ENCODE measurements around the gene FEN1.

The FEN1 gene

DNA sequence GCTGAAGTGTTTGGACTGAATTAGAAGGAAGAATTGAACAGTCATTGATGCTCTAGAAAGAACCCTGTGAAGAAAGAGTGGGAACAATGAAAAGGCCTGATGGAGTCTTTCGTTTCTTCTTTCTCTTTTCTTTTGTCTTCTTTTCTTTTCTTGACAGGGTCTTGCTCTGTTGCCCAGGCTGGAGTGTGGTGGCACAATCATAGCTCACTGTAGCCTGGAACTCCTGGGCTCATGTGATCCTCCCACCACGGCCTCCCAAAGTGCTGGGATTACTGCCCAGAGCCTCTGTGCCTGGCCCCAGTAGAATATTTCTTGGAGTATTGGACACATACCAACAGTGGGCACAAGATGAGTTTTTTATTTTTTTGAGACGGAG lies 1.1 kb downstream of the FEN1 start:
- Histone ChIP-seq H3K36me3 (ENCODE audit: control insufficient read depth in 5 of 5, insufficient read depth in 5 of 5, low read length in 5 of 5) (peaks cover 0 to 29% (median 23%) of the 10 kb centered on the region in 5 donors), H3K27ac (ENCODE audit: low read depth, low read length) (no peak overlapping the region), H3K9me3 (ENCODE audit: control insufficient read depth in 5 of 5, low read length in 5 of 5) (no peaks in the 10 kb centered on the region), H3K4me1 (ENCODE audit: control insufficient read depth in 5 of 5, insufficient read depth in 5 of 5, low read length in 5 of 5) (peaks cover 0 to 30% (median 19%) of the 10 kb centered on the region in 5 donors), H3K9ac (ENCODE audit: low read length in 5 of 5) (peak overlapping the region in 3 of 5 donors; percentile 81 to 93 (median 92)), H3K27me3 (ENCODE audit: control insufficient read depth in 5 of 5, insufficient read depth in 4 of 5, low read length in 5 of 5) (no peaks in the 10 kb centered on the region), H3K4me3 (ENCODE audit: low read depth in 1 of 5, low read length in 5 of 5) (no peak overlapping the region)

DNA sequence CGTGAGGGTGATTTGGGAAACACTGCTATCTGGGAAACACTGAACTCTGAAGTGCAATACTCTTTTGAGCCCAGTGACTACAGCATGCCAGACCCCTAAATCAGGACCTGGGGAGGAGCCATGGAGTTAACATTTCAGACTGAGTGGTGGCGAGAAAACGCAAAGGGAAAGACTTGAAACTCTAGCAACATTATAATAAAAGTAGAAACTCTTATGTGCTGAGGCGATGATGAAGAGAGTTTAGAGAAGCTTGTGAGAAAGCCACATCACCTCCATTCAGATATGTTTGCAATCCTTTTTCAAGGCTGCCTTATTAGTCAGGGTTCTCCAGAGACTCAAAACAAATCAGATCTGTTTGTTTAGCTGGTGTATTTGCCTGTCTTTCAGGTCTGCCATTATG lies 1.9 kb downstream of the FEN1 start:
- no peak overlapping the region for H3K9ac ChIP-seq (ENCODE audit: low read length in 5 of 5)
- peaks cover 0 to 30% (median 19%) of the 10 kb centered on the region in 5 donors for H3K4me1 ChIP-seq (ENCODE audit: control insufficient read depth in 5 of 5, insufficient read depth in 5 of 5, low read length in 5 of 5)
- no peak overlapping the region for H3K4me3 ChIP-seq (ENCODE audit: low read depth in 1 of 5, low read length in 5 of 5)
- H3K27ac ChIP-seq (ENCODE audit: low read depth, low read length): no peak overlapping the region
- no peaks in the 10 kb centered on the region for H3K27me3 ChIP-seq (ENCODE audit: control insufficient read depth in 5 of 5, insufficient read depth in 4 of 5, low read length in 5 of 5)
- no peaks in the 10 kb centered on the region for H3K9me3 ChIP-seq (ENCODE audit: control insufficient read depth in 5 of 5, low read length in 5 of 5)
- peaks cover 0 to 21% (median 16%) of the 10 kb centered on the region in 5 donors for H3K36me3 ChIP-seq (ENCODE audit: control insufficient read depth in 5 of 5, insufficient read depth in 5 of 5, low read length in 5 of 5)

DNA sequence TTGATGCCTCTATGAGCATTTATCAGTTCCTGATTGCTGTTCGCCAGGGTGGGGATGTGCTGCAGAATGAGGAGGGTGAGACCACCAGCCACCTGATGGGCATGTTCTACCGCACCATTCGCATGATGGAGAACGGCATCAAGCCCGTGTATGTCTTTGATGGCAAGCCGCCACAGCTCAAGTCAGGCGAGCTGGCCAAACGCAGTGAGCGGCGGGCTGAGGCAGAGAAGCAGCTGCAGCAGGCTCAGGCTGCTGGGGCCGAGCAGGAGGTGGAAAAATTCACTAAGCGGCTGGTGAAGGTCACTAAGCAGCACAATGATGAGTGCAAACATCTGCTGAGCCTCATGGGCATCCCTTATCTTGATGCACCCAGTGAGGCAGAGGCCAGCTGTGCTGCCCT lies 2.7 kb downstream of the FEN1 start:
- H3K9me3 ChIP-seq (ENCODE audit: control insufficient read depth in 5 of 5, low read length in 5 of 5): no peaks in the 10 kb centered on the region
- H3K27ac ChIP-seq (ENCODE audit: low read depth, low read length): no peak overlapping the region
- H3K36me3 ChIP-seq (ENCODE audit: control insufficient read depth in 5 of 5, insufficient read depth in 5 of 5, low read length in 5 of 5): peaks cover 0 to 13% (median 7%) of the 10 kb centered on the region in 5 donors
- no peak overlapping the region for H3K4me3 ChIP-seq (ENCODE audit: low read depth in 1 of 5, low read length in 5 of 5)
- H3K27me3 ChIP-seq (ENCODE audit: control insufficient read depth in 5 of 5, insufficient read depth in 4 of 5, low read length in 5 of 5): no peaks in the 10 kb centered on the region
- H3K9ac ChIP-seq (ENCODE audit: low read length in 5 of 5): no peak overlapping the region
- peaks cover 0 to 30% (median 19%) of the 10 kb centered on the region in 5 donors for H3K4me1 ChIP-seq (ENCODE audit: control insufficient read depth in 5 of 5, insufficient read depth in 5 of 5, low read length in 5 of 5)

- Histone ChIP-seq H3K36me3 (ENCODE audit: control insufficient read depth in 5 of 5, insufficient read depth in 5 of 5, low read length in 5 of 5) (peaks cover 0 to 12% (median 7%) of the 10 kb centered on the region in 5 donors), H3K9ac (ENCODE audit: low read length in 5 of 5) (no peak overlapping the region), H3K27me3 (ENCODE audit: control insufficient read depth in 5 of 5, insufficient read depth in 4 of 5, low read length in 5 of 5) (no peaks in the 10 kb centered on the region), H3K27ac (ENCODE audit: low read depth, low read length) (no peak overlapping the region), H3K4me1 (ENCODE audit: control insufficient read depth in 5 of 5, insufficient read depth in 5 of 5, low read length in 5 of 5) (peaks cover 0 to 29% (median 19%) of the 10 kb centered on the region in 5 donors), H3K4me3 (ENCODE audit: low read depth in 1 of 5, low read length in 5 of 5) (no peak overlapping the region), H3K9me3 (ENCODE audit: control insufficient read depth in 5 of 5, low read length in 5 of 5) (no peaks in the 10 kb centered on the region)
Observed at GRCh38 chr11:61795876-61796526, 3.3 kb downstream of the FEN1 start.

DNA sequence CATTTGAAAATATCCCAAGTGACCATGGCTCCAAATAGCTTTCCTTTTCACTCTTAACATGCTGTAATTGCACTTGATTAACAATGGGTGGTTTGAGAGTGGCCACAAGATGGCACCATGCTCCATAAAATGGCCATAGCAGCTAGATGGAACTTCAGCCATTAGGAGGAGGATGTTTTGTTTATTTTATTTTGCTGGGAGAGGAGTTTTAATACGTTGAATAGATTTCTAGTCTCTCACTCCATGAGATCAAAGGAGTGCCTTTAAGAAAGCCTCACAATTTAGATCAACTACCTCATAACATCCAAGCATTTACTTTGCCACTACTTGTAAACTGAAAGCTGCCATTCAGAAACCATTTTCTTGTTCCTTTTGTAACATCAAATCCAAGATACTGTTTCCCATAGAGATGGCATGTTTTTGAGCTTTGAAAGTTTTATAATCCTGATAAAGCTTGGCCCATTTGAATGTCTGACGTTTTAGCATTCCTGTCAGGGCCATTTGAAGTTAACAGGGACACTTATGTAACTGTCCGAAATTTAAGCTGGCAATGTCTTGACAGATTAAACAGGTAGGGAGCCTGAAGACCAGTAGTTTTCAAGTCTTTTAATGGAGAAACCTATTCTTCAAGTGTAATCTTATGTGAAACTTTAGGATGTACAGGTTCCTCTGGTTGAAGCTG lies 4.7 kb downstream of the FEN1 start:
- no peaks in the 10 kb centered on the region for H3K27me3 ChIP-seq (ENCODE audit: control insufficient read depth in 5 of 5, insufficient read depth in 4 of 5, low read length in 5 of 5)
- peak overlapping the region in 1 of 5 donors; percentile 22 for H3K9ac ChIP-seq (ENCODE audit: low read length in 5 of 5)
- peaks cover 0 to 16% (median 10%) of the 10 kb centered on the region in 5 donors for H3K4me1 ChIP-seq (ENCODE audit: control insufficient read depth in 5 of 5, insufficient read depth in 5 of 5, low read length in 5 of 5)
- H3K9me3 ChIP-seq (ENCODE audit: control insufficient read depth in 5 of 5, low read length in 5 of 5): no peaks in the 10 kb centered on the region
- peaks cover 0 to 22% (median 15%) of the 10 kb centered on the region in 5 donors for H3K36me3 ChIP-seq (ENCODE audit: control insufficient read depth in 5 of 5, insufficient read depth in 5 of 5, low read length in 5 of 5)
- H3K4me3 ChIP-seq (ENCODE audit: low read depth in 1 of 5, low read length in 5 of 5): no peak overlapping the region
- peak overlapping the region; percentile 13 for H3K27ac ChIP-seq (ENCODE audit: low read depth, low read length)

- Histone ChIP-seq H3K4me1 (ENCODE audit: control insufficient read depth in 5 of 5, insufficient read depth in 5 of 5, low read length in 5 of 5) (peaks cover 0 to 10% (median 0%) of the 10 kb centered on the region in 5 donors), H3K27ac (ENCODE audit: low read depth, low read length) (no peak overlapping the region), H3K9me3 (ENCODE audit: control insufficient read depth in 5 of 5, low read length in 5 of 5) (no peaks in the 10 kb centered on the region), H3K9ac (ENCODE audit: low read length in 5 of 5) (no peak overlapping the region), H3K27me3 (ENCODE audit: control insufficient read depth in 5 of 5, insufficient read depth in 4 of 5, low read length in 5 of 5) (no peaks in the 10 kb centered on the region), H3K36me3 (ENCODE audit: control insufficient read depth in 5 of 5, insufficient read depth in 5 of 5, low read length in 5 of 5) (peaks cover 0 to 40% (median 36%) of the 10 kb centered on the region in 5 donors), H3K4me3 (ENCODE audit: low read depth in 1 of 5, low read length in 5 of 5) (no peak overlapping the region)
Observed at GRCh38 chr11:61799665-61800284, 7.1 kb downstream of the FEN1 start.

DNA sequence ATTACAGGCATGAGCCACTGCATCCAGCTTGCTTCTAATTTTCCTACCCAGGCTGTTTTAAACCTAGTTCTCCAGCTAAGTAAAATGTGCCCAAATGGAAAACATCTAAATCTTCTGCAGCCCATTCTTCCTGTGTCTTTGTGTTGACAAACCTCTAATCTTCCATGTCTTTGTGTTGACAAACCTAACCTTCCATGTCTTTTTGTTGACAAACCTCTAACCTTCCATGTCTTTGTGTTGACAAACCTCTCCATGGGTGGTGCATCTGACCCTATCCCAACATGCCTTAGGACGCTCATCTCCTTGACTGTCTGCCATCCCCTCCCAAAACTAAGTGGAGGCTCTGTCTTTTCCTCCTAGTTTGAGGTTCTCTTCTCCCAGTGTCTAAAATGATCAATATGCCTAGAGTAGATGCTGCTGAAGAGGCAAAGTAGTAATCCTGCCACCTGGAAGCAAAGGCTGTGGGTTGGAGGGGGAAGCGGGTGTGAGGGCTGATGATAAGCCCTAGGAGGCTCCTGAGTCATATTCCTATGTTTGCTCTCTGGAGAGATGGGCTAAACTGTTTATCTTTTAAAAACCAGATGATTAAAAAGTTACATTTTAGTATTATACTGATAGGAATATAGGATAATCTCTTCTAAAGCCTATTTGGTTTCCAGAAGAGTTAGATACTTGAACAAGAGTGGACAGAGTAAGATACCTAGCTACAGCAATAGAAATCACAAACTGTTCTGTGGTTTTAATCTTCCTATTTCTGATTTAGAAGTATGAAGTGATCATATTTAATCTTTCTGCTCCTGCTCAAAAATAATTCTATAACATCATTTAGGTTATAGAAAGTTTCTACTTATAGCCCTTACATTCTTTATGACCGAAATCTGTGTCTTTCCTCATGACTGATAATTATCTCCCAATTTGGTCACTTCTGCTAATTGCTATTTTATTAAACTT lies 7.9 kb downstream of the FEN1 start:
- Histone ChIP-seq H3K27ac (ENCODE audit: low read depth, low read length) (no peak overlapping the region), H3K4me3 (ENCODE audit: low read depth in 1 of 5, low read length in 5 of 5) (no peak overlapping the region), H3K4me1 (ENCODE audit: control insufficient read depth in 5 of 5, insufficient read depth in 5 of 5, low read length in 5 of 5) (peaks cover 0 to 12% (median 0%) of the 10 kb centered on the region in 5 donors), H3K36me3 (ENCODE audit: control insufficient read depth in 5 of 5, insufficient read depth in 5 of 5, low read length in 5 of 5) (peaks cover 0 to 47% (median 32%) of the 10 kb centered on the region in 5 donors), H3K9ac (ENCODE audit: low read length in 5 of 5) (no peak overlapping the region), H3K9me3 (ENCODE audit: control insufficient read depth in 5 of 5, low read length in 5 of 5) (no peaks in the 10 kb centered on the region), H3K27me3 (ENCODE audit: control insufficient read depth in 5 of 5, insufficient read depth in 4 of 5, low read length in 5 of 5) (no peaks in the 10 kb centered on the region)

GRCh38 chr11:61802605-61803004 lies 9.9 kb downstream of the FEN1 start:
- Histone ChIP-seq H3K4me1 (ENCODE audit: control insufficient read depth in 5 of 5, insufficient read depth in 5 of 5, low read length in 5 of 5) (peaks cover 0 to 7% (median 0%) of the 10 kb centered on the region in 5 donors), H3K27ac (ENCODE audit: low read depth, low read length) (no peak overlapping the region), H3K9ac (ENCODE audit: low read length in 5 of 5) (no peak overlapping the region), H3K27me3 (ENCODE audit: control insufficient read depth in 5 of 5, insufficient read depth in 4 of 5, low read length in 5 of 5) (no peaks in the 10 kb centered on the region), H3K36me3 (ENCODE audit: control insufficient read depth in 5 of 5, insufficient read depth in 5 of 5, low read length in 5 of 5) (peaks cover 0 to 54% (median 33%) of the 10 kb centered on the region in 5 donors), H3K9me3 (ENCODE audit: control insufficient read depth in 5 of 5, low read length in 5 of 5) (no peaks in the 10 kb centered on the region), H3K4me3 (ENCODE audit: low read depth in 1 of 5, low read length in 5 of 5) (no peak overlapping the region)

GRCh38 chr11:61803889-61804647 lies 11.4 kb downstream of the FEN1 start:
- Histone ChIP-seq H3K4me1 (ENCODE audit: control insufficient read depth in 5 of 5, insufficient read depth in 5 of 5, low read length in 5 of 5) (peaks cover 0 to 7% (median 0%) of the 10 kb centered on the region in 5 donors), H3K36me3 (ENCODE audit: control insufficient read depth in 5 of 5, insufficient read depth in 5 of 5, low read length in 5 of 5) (peaks cover 0 to 66% (median 42%) of the 10 kb centered on the region in 5 donors), H3K4me3 (ENCODE audit: low read depth in 1 of 5, low read length in 5 of 5) (no peak overlapping the region), H3K9me3 (ENCODE audit: control insufficient read depth in 5 of 5, low read length in 5 of 5) (no peaks in the 10 kb centered on the region), H3K27ac (ENCODE audit: low read depth, low read length) (no peak overlapping the region), H3K9ac (ENCODE audit: low read length in 5 of 5) (peak overlapping the region in 1 of 5 donors; percentile 30), H3K27me3 (ENCODE audit: control insufficient read depth in 5 of 5, insufficient read depth in 4 of 5, low read length in 5 of 5) (no peaks in the 10 kb centered on the region)

Measured in subcutaneous abdominal adipose tissue (tissue), 5 donors.